GM19240 (cell line): ENCODE measurements around the gene ABCB6.
"Not testable (repeated sequence)": the region's sequence is repeated elsewhere in the genome, so short reads cannot be mapped to it uniquely, and the experiment has no call there.

Experiments
- DNase-seq: peaks from one replicate; pipeline ENCODE4 v3.0.0; 2011; ENCODE audit warnings: low spot score; ENCODE audit not compliant: insufficient read length

The ABCB6 gene

GRCh38 chr2:219214141-219214540 is 4.6 kb downstream of the ABCB6 start:
- no peak for DNase-seq

DNA sequence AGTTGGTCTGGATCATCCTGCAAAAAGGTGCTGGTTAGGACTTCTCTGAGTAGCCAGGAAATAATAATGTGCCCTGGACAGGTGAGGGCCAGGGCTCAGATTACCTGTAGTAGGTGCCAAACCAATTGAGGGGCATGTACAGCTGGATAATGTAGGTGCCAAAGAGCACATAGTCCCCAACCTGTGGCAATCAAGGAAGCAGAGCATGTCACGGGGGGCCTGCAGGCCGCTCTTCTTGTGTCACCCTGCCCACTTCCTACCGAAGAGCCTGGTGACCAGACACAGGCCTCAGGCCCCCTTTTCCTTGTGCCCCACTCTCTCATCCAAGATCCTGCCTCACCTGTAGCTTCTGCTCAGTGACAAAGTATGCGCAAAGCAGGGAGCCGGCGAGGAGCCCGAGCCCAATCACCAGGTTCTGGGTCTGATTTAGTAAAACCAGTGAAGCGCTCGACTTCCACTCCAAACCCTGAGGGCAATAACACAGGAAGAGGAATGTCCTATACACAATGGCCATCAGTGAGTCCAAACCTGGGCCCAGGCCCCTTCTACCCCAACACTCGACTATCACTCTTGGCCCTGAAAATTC is 5.2 kb downstream of the ABCB6 start:
- DNase-seq, result no peak

GRCh38 chr2:219213026-219213415 is 5.7 kb downstream of the ABCB6 start:
- no peak for DNase-seq

- no peak for DNase-seq
Observed at GRCh38 chr2:219210886-219211362, 7.8 kb downstream of the ABCB6 start.

DNA sequence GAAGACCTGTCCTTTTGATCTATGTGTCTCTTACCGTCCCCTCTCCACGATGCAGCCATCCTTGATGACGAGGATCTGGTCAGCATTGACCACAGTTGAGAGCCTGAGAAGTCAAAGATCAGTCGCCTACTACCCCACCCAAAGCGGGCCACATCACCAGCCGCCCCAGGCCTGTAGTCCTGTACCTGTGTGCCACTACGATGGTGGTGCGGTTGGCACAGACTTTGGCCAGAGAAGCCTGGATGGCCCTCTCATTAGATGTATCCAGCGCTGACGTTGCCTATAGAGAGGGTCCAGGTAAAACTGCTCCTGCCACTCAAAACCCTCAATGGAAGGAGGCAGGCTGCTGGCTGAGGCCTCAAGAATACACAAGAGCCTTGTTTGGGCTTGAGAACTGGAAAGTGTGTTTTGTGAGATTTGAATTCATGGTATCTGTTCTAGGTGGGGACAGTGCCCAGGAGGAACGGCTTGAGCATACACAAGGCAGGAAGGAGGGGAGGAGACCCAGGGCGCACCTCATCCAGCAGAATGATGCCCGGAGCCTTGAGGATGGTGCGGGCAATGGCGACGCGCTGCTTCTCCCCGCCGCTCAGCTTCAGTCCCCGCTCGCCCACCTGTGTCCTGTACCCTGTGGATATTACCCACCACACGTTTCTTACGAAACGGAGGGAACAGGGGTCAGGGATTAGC is 8.4 kb downstream of the ABCB6 start:
- no peak for DNase-seq

- no peak for DNase-seq
Observed at GRCh38 chr2:219209236-219210195, 9.2 kb downstream of the ABCB6 start.

DNA sequence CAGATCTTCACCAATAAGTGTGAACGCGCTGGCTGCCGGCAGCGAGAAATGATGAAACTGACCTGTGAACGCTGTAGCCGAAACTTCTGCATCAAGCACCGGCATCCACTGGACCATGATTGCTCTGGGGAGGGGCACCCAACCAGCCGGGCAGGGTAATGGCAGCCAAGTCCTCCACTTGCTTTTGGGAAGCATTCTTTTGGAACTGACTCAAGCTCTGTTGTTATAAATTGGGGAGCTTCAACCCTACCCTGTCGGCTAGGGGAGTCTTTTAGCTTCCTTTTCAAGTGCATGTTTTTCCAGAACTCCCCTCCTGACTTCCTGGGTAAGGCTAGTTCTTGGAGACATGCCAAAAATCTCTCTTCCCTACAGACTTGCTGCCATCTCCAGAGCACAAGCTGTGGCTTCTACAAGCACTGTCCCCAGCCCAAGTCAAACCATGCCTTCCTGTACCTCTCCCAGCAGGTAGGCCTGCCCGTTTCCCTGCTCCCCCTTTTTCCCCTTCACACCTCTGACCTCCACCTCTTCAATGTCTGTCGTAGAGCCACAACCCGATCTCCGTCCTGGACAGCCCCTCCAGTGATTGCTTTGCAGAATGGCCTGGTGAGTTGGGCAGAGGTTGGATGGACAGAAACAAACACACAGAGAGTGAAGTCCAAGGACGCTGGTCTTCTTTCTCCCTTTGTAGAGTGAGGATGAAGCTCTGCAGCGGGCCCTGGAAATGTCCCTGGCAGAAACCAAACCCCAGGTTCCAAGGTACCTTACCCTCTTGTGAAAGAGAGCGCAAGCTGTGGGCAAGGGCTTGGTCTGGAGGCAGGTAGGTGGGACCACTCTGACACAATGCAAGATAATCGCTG is 10.6 kb downstream of the ABCB6 start:
- no peak for DNase-seq

GRCh38 chr2:219207134-219207883 is 11.4 kb downstream of the ABCB6 start:
- DNase-seq, result no peak

- peak; percentile 97 for DNase-seq
Observed at GRCh38 chr2:219206328-219207133, 12.2 kb downstream of the ABCB6 start, which contains the start of gene ZFAND2B. Gene ZFAND2B, plus strand, starts transcription at chr2:219206782. Its CDS starts 206 bp downstream, at chr2:219206988.

- DNase-seq, result no peak
Observed at GRCh38 chr2:219205981-219206327, 12.8 kb downstream of the ABCB6 start.

DNA sequence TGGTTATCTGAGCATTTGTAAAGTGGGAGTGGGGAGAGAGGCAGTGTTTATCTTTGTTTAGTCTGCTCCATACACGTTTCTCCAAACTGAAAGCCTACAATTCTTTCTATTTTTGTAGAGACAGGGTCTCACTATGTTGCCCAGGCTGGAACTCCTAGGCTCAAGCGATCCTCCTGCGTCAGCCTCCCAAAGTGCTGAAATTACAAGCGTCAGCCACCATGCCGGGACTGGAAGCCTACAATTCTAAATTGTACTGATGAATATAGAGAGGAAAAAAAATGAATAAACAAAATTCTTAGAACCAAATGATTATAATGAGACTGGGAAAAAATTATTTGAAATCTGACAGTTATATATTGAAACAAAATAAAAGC is 13.6 kb downstream of the ABCB6 start:
- no peak for DNase-seq

GRCh38 chr2:219204425-219205164 is 14.2 kb downstream of the ABCB6 start:
- DNase-seq, result no peak

DNA sequence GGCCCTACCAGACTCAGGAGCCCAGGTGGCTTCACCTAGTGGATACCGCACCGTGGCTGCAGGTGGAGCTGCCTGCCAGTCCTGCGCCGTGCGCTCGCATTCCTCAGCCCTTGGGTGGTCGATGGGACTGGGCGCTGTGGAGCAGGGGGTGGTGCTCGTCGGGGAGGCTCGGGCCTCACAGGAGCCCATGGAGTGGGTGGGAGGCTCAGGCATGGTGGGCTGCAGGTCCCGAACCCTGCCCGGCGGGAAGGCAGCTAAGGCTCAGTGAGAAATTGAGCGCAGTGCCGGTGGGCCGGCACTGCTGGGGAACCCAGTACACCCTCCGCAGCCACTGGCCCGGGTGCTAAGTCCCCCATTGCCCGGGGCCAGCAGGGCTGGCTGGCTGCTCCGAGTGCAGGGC is 17.4 kb downstream of the ABCB6 start:
- DNase-seq, result not testable (repeated sequence)

DNA sequence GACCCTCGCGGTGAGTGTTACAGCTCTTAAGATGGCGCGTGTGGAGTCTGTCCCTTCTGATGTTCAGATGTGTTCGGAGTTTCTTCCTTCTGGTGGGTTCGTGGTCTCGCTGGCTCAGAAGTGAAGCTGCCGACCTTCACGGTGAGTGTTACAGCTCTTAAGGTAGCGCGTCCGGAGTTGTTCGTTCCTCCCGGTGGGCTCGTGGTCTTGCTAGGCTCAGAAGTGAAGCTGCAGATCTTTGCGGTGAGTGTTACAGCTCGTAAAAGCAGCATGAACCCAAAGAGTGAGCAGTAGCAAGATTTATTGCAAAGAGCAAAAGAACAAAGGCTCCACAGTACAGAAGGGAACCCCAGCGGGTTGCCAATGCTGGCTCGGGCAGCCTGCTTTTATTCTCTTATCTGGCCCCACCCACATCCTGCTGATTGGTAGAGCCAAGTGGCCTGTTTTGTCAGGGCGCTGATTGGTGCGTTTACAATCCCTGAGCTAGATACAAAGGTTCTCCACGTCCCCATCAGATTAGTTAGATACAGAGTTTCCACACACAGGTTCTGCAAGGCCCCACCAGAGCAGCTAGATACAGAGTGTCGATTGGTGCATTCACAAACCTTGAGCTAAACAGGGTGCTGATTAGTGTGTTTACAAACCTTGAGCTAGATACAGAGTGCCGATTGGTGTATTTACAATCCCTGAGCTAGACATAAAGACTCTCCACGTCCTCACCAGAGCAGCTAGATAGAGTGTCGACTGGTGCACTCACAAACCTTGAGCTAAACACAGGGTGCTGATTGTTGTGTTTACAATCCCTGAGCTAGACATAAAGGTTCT is 18.0 kb downstream of the ABCB6 start:
- not testable (repeated sequence) for DNase-seq

DNA sequence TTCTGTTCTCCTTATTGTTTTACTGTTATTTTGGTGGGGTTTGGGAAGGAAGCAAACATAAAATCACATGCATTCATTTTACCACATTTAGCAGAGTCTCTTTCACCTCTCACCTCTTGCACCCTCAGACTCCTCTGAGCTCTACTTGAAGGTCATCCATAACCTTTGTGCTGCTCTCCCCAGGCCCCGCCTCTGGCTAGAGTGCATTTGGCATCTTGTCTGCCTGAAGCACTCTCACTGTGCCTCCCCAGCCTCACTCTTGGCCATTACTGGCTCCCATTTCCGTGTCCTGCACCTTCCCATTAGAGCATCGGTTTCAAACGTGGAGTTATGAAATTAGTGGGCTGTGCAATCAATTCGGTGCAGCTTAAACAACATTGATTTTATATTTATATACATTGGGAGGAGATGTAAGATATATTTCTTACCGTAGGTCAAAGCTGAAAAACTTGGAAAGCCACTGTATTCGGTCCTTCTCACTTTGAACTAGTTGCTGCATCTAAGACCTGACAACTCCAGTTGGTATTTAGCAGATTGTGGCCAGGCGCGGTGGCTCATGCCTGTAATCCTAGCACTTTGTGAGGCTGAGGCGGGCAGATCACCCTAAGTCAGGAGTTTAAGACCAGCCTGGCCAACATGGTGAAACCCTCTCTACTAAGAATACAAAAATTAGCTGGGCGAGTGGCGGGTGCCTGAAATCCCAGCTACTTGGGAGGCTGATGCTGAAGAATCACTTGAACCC is 19.1 kb downstream of the ABCB6 start:
- DNase-seq, result no peak

DNA sequence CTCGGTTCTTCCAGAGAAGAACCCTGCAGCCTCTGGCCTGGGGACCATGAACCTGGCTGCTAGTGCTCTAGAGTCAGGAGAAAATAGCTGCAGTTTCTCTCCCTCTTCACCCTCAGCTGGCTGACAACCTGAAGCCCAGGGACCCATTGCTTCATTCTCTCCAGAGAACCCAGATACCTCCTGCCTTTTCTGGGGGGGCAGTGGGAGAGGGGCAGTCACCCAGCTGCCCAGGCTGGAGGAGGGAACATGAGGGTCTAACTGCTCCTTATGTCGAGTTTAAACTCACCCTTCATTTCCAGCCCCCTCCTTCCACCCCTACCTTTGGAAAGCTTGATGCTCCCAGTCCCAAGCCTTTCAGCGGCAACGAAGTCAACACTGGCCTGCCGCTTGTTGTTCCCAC is 19.8 kb downstream of the ABCB6 start:
- DNase-seq, result no peak

GRCh38 chr2:219197388-219197787 is 21.4 kb downstream of the ABCB6 start:
- DNase-seq, result no peak
